WTC11 (cell line): Measurements from ENCODE around the gene PDE3B.

Experiments
- CREB1 ChIP-seq: sonication (generic); formaldehyde crosslinking; IDR thresholded peaks from 2 replicates; pipeline ENCODE4 v1.8.0; 2023; ENCODE audit warnings: mild to moderate bottlenecking, missing genetic modification reagents
- ETV6 ChIP-seq: sonication (generic); formaldehyde crosslinking; IDR thresholded peaks from 2 replicates; pipeline ENCODE4 v1.8.1; 2022; ENCODE audit warnings: mild to moderate bottlenecking, missing genetic modification reagents
- NFYB ChIP-seq: sonication (generic); formaldehyde crosslinking; conservative IDR thresholded peaks from 2 replicates; pipeline ENCODE4 v1.8.0; 2022; ENCODE audit warnings: low read depth, missing genetic modification reagents
- TP53 ChIP-seq: sonication (generic); formaldehyde crosslinking; IDR thresholded peaks from 2 replicates; pipeline ENCODE4 v1.8.1; 2023; ENCODE audit warnings: mild to moderate bottlenecking, missing genetic modification reagents
- TF ChIP-seq, protein P1 (sequence below): sonication (generic); formaldehyde crosslinking; IDR thresholded peaks from 2 replicates; pipeline ENCODE4 v1.8.0; 2022; ENCODE audit warnings: missing genetic modification reagents
- TF ChIP-seq, protein P2 (sequence below): sonication (generic); formaldehyde crosslinking; IDR thresholded peaks from 2 replicates; pipeline ENCODE4 v1.8.1; 2023; ENCODE audit warnings: mild to moderate bottlenecking, missing genetic modification reagents
- TF ChIP-seq, protein P3 (sequence below): fragments of 200-600 bp; IDR thresholded peaks from 2 replicates; pipeline ENCODE4 v1.8.0; 2022; ENCODE audit warnings: antibody characterized with exemption

DNA sequence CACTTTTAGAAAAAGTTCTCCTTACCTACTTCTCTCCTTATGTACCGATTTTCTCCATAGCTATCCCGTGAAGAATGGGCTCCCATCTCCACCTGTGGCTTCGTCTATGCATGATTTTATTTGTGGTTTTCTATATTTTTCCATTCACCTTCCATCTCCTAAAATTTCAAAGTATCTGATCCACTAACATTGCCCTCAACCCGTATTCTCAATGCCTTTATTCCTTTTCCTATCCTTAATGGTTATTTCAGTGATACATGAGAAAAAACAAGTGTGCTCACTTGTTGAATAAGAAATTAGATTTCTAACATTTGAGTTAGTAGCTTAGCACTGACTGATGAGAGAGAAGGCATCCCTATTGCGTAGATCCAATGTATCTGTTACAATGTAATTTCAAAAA lies 231.6 kb downstream of the PDE3B start:
- TF ChIP-seq, protein P1, sequence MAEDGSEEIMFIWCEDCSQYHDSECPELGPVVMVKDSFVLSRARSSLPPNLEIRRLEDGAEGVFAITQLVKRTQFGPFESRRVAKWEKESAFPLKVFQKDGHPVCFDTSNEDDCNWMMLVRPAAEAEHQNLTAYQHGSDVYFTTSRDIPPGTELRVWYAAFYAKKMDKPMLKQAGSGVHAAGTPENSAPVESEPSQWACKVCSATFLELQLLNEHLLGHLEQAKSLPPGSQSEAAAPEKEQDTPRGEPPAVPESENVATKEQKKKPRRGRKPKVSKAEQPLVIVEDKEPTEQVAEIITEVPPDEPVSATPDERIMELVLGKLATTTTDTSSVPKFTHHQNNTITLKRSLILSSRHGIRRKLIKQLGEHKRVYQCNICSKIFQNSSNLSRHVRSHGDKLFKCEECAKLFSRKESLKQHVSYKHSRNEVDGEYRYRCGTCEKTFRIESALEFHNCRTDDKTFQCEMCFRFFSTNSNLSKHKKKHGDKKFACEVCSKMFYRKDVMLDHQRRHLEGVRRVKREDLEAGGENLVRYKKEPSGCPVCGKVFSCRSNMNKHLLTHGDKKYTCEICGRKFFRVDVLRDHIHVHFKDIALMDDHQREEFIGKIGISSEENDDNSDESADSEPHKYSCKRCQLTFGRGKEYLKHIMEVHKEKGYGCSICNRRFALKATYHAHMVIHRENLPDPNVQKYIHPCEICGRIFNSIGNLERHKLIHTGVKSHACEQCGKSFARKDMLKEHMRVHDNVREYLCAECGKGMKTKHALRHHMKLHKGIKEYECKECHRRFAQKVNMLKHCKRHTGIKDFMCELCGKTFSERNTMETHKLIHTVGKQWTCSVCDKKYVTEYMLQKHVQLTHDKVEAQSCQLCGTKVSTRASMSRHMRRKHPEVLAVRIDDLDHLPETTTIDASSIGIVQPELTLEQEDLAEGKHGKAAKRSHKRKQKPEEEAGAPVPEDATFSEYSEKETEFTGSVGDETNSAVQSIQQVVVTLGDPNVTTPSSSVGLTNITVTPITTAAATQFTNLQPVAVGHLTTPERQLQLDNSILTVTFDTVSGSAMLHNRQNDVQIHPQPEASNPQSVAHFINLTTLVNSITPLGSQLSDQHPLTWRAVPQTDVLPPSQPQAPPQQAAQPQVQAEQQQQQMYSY = no peak
- TF ChIP-seq ETV6 (CRISPR knock-in tag) (no peak), NFYB (no peak), CREB1 (CRISPR knock-in tag) (no peak), TP53 (CRISPR knock-in tag) (no peak)
- TF ChIP-seq, protein P2, sequence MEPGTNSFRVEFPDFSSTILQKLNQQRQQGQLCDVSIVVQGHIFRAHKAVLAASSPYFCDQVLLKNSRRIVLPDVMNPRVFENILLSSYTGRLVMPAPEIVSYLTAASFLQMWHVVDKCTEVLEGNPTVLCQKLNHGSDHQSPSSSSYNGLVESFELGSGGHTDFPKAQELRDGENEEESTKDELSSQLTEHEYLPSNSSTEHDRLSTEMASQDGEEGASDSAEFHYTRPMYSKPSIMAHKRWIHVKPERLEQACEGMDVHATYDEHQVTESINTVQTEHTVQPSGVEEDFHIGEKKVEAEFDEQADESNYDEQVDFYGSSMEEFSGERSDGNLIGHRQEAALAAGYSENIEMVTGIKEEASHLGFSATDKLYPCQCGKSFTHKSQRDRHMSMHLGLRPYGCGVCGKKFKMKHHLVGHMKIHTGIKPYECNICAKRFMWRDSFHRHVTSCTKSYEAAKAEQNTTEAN = no peak
- TF ChIP-seq, protein P3, sequence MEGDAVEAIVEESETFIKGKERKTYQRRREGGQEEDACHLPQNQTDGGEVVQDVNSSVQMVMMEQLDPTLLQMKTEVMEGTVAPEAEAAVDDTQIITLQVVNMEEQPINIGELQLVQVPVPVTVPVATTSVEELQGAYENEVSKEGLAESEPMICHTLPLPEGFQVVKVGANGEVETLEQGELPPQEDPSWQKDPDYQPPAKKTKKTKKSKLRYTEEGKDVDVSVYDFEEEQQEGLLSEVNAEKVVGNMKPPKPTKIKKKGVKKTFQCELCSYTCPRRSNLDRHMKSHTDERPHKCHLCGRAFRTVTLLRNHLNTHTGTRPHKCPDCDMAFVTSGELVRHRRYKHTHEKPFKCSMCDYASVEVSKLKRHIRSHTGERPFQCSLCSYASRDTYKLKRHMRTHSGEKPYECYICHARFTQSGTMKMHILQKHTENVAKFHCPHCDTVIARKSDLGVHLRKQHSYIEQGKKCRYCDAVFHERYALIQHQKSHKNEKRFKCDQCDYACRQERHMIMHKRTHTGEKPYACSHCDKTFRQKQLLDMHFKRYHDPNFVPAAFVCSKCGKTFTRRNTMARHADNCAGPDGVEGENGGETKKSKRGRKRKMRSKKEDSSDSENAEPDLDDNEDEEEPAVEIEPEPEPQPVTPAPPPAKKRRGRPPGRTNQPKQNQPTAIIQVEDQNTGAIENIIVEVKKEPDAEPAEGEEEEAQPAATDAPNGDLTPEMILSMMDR = no peak
